GM18505 (cell line): ENCODE results near the gene RBFOX1.

Experiments used
- ATAC-seq: cut with Tn5 transposase; IDR thresholded peaks from one replicate; pipeline ENCODE4 v1.9.1; 2021; ENCODE audit not compliant: unreplicated experiment
- POLR2A ChIP-seq: IDR thresholded peaks from 4 replicates; pipeline ENCODE4 v1.6.1; 2011; ENCODE audit warnings: borderline replicate concordance; ENCODE audit not compliant: insufficient read depth, insufficient read length; ENCODE audit errors: extremely low read depth

RBFOX1 gene

DNA sequence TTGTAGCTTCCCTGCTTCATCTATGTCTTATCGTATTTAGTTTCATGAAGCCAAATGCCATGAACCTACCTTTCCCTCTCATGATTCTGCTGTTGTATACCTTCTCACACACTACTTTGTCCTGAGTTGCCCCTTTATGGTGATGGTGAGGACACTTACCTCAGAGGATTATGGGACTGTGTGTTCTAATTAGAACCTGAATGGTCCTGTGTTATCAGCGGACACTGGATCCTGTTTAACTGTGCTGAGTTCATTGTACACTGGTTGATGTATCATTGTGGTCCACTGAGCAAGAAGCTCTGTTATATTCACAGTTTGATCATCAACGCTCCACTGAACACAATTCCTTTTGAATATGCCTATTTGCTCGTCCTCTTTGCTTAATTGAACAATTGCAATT, 343.0 kb downstream of the RBFOX1 start:
- no peak for ATAC-seq
- no peak for TF ChIP-seq POLR2A

DNA sequence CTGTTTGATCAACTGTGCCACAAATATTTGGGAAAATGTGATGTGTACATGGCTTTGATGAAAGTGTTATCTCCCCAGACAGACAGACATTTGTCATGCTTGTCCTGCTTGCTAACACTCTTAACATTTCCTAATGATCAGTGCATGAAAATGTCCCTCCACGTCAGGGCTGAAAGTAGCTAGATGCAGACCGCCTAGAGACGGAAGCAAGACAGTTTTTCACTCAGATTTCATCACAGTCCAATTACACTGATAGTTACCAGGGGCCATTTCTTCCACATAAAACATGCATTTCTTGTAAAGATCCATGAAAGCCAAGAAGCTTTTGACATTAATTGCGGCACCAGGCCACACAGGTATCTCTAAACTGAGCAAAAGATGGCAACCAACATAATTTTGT, 347.7 kb downstream of the RBFOX1 start:
- ATAC-seq = no peak
- TF ChIP-seq POLR2A = no peak

DNA sequence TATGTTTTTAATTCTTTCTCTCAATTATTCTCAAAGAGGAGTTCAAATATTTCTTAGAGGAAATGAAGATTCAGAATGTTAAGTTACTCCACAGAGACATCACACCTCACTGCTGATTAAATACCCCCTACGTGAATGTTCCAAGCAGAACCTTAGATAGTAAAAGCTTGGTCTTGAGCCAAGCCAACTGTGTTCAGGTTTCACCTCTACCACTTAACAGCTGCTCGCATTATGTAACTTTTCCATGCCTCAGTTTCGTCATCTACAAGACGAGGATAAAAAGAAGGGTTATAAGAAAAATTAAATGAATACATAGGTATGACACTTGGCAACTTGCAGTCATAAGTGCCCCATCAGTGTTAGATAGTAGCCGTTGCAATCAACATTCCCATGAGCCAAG, 356.2 kb downstream of the RBFOX1 start:
- TF ChIP-seq POLR2A = no peak
- no peak for ATAC-seq

DNA sequence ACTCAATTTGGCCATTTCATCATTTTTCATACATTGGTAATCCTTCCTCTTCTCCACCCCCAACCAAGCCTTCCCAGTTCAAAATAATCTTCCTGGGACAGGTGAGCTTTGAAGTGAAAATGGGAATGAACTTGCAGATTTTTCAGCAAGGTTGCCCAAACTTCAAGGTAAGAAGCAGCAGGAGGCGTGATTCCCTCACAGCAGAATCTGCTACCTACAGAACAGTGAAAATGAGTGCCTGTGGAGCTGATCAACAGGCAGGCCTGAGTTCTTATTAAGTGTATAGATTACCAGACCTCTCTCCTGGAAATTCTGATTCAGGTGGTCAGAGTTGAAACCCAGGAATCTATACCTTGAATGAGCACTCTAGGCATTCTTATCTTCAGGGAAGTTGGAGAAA, 356.6 kb downstream of the RBFOX1 start:
- no peak for ATAC-seq
- TF ChIP-seq POLR2A = no peak

DNA sequence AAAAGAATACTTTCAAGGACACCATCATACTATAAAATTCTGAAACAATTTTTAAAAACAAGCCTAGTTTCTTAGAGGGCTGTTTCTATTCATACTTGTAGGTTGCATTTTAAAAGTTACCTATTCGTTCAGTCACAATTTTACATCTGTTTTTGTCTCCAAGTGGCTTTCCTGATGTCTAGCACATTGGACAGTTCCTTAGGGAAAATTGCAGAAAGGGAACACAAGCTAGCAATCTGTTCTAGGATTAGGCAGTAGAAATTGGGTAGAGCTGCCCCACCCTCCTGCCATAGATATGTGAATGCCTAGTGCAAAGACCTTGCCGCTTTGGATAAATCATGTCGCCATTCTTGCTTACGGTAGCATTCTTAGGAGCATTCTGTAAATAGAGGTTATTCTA, 358.9 kb downstream of the RBFOX1 start:
- ATAC-seq = no peak
- no peak for TF ChIP-seq POLR2A

DNA sequence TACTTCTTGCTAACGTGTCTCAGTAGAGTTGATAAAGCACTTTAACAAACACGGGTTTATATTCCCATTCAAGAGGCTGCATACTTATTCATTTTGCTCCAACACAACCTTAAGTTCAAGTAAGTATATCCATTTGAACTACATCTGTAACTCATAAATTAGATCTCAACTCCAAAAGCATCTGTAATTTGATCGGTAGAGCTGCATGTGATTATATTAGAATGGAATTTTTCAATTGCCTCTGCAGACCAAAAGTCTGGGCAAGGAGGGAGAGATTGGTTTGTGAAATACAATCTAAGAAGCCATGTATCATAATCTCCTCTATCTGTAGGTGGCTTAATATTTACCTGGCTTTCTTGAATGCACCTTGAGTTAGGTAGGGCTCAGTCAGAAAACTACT, 371.0 kb downstream of the RBFOX1 start:
- no peak for ATAC-seq
- no peak for TF ChIP-seq POLR2A

DNA sequence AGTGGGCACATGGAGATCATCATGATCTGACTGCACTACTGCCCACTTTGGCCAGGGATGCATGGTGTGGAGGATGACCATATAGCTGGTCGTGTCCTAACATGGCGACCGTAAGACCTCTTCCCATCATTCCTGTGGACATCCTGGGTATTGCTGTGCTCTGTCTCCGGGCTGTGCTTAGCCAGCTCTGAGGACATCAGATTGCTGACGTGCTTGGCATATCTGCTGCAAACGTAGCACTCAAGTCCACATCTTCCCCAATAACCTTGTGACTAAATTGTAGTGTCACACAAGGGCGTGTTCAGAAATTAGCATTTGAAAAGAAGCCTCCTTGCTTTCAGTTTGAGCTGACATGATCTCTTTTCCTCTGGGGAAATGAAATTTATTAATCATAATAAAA, 373.2 kb downstream of the RBFOX1 start:
- no peak for TF ChIP-seq POLR2A
- ATAC-seq = no peak

DNA sequence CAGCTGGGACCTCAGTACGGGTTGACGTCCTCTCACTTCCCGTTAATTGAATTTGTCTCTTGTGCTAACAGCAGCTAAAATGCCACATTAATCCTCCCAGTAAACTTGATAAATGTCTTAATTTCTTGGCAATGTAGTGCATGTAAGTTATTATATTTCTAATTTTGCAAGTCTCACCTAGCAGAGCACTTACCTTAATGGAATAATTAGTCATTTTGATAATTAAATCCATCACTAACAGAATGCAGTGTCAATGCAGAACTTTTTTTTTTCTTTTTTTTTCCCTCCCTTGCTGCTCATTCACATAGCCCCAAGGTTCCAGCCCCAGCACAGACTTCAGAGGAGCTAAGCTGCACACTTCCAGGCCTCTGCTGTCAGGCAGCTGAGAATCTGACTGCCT, 376.5 kb downstream of the RBFOX1 start:
- TF ChIP-seq POLR2A = no peak
- ATAC-seq = no peak

DNA sequence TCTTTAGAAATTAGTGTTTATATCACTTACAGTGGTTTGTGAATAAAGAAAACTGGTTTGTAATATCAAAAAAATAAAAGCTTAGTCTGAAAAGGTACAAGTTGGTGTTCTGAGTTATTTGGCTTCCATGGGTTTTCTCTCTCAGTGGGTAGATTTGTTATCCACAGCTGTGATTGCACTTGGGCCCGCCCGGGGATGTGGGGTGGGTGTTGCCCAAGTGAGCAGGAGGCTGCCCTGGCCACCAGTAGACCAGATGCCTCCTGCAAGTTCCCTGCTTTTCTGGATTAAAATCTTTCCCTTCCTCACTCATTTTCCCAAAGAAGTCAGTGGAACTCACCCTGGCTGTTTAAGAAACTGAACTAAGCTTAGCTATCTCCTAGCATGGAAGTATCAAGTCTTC, 380.6 kb downstream of the RBFOX1 start:
- no peak for TF ChIP-seq POLR2A

DNA sequence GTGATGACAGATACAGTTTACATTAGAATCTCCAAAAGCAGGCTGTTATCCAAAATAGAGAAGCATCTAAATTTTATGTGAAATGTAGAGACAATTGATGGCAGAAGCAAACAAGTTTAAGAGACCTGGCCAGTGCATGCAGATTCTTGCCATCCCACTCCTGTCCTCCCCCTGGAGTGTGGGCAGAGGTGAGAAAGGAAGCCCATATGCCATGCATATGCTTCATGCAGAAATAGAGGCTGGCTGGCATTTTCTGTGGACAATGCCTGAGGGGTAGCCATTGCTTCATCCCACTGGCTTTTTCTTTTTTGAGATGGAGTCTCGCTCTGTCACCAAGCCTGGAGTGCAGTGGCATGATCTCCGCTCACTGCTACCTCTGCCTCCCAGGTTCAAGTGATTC, 382.1 kb downstream of the RBFOX1 start:
- no peak for ATAC-seq
- TF ChIP-seq POLR2A = no peak

More for the DNA sequence above, 380.6 kb downstream of the RBFOX1 start:
- no peak for ATAC-seq

DNA sequence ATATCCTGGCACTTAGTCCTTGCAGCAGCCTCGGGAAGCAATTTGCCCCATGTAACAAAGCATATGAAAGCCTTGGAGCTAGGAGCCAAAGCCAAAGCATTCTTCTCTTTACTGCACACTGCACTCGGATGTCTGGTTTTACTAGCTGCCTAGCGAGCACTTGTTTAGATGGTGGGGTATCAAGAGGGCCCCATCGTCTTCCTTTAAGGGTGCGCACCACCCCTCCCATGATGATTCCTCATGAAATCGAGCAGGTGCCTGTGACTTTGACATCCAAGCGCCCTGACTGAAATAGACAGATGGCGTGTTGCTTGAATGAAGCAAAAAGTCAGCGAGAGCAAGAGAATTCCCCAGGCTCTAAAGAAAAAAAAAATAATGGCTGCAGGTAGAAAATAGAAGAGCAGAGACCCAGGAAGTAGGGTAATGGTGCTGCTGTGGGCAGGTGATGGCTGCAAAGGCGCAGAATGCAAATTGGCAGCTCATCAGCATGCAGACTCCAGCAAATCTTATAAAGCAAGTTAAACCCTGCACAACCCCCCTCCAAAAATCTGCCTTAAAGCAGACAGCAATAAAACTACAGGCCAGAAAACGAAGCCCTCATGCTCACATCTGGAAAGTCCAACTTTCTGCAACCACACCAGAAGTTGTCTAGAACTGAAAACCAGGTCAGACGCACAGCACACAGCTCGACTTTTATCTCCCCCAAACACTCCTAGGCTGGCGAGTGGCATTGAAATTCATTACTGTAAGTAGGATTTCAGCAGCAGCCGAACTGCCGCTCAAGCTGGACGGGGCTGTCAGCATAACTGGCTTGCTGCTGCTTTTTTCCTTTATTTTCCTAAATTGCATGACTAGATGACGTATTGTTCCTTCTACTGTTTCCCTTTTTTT, 384.3 kb downstream of the RBFOX1 start:
- ATAC-seq = no peak
- TF ChIP-seq POLR2A = no peak

DNA sequence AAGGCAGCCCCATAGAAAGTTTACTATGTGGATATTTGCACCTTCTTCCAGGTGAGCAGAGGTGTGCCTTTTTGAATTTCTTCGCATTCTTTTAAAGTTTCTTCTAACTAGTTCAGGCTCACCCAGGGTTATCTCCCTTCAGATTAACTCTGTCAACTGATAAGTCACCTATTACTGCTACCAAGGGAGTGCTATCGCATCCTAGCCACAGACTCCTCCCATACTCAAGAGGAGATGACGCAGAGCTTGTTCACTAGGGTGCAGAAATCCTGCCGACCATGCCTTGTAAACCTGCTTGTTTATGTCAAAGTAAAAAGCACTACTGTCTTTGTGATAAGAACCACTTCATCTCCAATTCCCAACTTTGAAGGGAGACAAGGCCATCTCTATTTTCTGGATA, 390.1 kb downstream of the RBFOX1 start:
- ATAC-seq = no peak
- TF ChIP-seq POLR2A = no peak

DNA sequence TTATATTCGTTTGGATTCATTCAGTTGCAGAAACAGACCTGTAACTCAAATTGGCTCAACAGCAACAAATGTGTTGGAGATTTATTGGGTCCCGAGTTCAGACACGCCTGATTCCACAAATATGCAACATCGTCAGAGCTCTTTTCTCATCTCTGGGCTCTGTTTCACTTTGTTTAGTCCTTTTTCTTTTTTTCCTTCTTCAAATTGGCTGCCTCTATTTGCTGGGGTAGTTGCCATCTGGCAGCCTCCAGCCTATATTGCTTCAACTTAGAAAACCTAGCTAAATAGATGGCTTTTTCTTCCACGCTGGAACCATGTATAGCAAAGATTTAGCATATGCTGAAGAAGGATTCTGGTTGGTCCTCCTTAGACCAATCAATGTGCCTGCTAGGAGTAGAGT, 398.5 kb downstream of the RBFOX1 start:
- TF ChIP-seq POLR2A = no peak
- no peak for ATAC-seq

DNA sequence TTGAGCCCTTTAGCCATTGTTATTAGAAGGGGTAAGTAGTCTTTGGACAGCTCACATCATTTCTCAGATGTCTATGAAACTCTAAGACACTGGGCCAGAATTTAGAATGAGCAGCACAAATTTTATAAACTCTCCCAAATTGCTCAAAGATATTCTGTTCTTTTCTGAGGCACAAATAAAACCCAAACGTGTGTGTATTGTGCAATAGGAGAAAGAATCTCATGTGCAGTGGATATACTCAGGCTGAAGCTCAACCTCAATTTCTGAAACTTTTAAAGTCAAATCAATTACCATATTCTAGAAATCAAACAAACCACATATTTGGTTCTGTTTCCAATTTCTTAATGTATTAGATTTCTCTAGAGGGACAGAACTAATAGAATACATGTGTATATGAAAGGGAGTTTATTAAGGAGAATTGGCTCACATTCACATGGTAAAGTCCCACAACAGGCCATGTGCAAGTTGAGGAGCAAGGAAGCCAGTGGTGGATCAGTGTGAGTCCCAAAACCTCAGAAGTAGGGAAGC, 403.6 kb downstream of the RBFOX1 start:
- ATAC-seq = no peak
- no peak for TF ChIP-seq POLR2A
